Cardiac fibroblast (primary cell): Measurements from ENCODE around the gene KDM7A.

Experiments
- DNase-seq, 2 donors: peaks; one replicate each; pipeline versions ENCODE4 v3.0.0 to v3.0.0-alpha.2; 2010; ENCODE audit warnings: low read depth in 2 of 2
- H3K4me3 ChIP-seq, 2 donors: replicated peaks in 1 of 2; 1 replicate in 1 of 2; 2 replicates in 1 of 2; pipeline ENCODE4 v1.5.1; 2011; ENCODE audit warnings: low read depth in 2 of 2, low read length in 2 of 2, mild to moderate bottlenecking in 2 of 2, moderate library complexity in 1 of 2
- CTCF ChIP-seq: IDR thresholded peaks from one replicate; pipeline ENCODE4 v1.5.1; 2011; ENCODE audit warnings: low read depth, mild to moderate bottlenecking, low read length, inconsistent platforms

Gene KDM7A

GRCh38 chr7:140159497-140159896 lies 17.3 kb downstream of the KDM7A start:
- H3K4me3 ChIP-seq: no peak overlapping the region
- TF ChIP-seq CTCF: no peak
- peak in 1 of 2 donors; percentile 14 for DNase-seq

- no peak for TF ChIP-seq CTCF
- no peak overlapping the region for H3K4me3 ChIP-seq
- DNase-seq: no peak
Measured at GRCh38 chr7:140156460-140157080, 20.2 kb downstream of the KDM7A start.

DNA sequence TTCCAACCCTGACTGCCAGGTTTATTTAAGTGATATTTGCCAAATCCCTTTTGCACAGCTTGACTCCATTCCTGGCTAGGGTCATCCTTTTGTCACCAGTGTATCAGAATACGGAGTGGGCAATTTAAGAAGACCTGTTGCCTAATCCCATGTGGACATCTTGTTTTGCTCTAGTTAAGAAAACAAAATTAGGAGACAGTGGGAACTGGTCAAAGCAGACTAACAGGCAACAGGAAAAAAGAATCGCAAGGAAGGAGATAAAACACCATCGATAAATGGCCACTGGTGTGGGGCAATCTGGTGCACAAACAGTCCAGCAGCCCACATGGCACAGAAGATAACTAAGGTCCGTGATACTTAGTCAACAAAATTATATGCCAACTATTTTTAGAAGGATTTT lies 21.4 kb downstream of the KDM7A start:
- no peak for DNase-seq
- H3K4me3 ChIP-seq: no peak overlapping the region

DNA sequence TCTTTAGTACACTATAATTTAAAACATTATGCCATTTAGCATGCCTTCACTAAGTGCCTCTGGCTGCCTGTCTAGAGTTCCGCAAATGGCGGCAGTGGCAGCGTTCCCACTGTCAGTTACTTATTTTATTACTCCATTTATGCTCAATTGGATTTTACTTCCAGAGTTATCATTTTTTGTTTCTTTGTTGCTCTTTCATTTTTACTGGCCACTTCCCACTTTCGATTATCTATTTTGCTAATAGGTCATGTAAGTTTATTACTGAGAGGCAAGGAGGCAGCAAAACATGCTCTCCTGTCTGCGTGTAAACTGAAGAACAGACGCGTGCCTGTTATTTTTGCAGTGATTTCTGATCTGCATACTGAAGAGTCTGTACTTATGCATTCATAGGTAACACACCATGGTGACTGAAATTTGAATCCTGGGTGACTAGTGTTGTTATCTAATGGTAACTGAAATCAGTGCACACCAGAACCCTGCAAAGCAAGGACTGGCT lies 23.1 kb downstream of the KDM7A start:
- no peak for TF ChIP-seq CTCF
- no peak for DNase-seq
- H3K4me3 ChIP-seq: no peak overlapping the region

More for the DNA sequence above, 21.4 kb downstream of the KDM7A start:
- TF ChIP-seq CTCF: no peak

- DNase-seq: no peak
- no peak overlapping the region for H3K4me3 ChIP-seq
- TF ChIP-seq CTCF: no peak
Measured at GRCh38 chr7:140146574-140146973, 30.2 kb downstream of the KDM7A start.

GRCh38 chr7:140145709-140146108 lies 31.1 kb downstream of the KDM7A start:
- no peak for DNase-seq
- TF ChIP-seq CTCF: no peak
- H3K4me3 ChIP-seq: no peak overlapping the region

- TF ChIP-seq CTCF: no peak
- H3K4me3 ChIP-seq: no peak overlapping the region
- peak in 1 of 2 donors; percentile 5 for DNase-seq
Measured at GRCh38 chr7:140144821-140145220, 32.0 kb downstream of the KDM7A start.
